Stimulated activated CD8-positive, alpha-beta memory T cell treated with anti-CD3 and anti-CD28 coated beads, Interleukin-15, amount 100 ng/mL, for 1 hour (primary cell): Measurements from ENCODE around the gene NFE2L2.
"Not testable (repeated sequence)": the region's sequence is repeated elsewhere in the genome, so short reads cannot be mapped to it uniquely, and the experiment has no call there.

Experiments used
- DNase-seq: peaks from one replicate; pipeline ENCODE4 v3.0.0-alpha.2; 2020; ENCODE audit warnings: low read depth

NFE2L2 gene

DNA sequence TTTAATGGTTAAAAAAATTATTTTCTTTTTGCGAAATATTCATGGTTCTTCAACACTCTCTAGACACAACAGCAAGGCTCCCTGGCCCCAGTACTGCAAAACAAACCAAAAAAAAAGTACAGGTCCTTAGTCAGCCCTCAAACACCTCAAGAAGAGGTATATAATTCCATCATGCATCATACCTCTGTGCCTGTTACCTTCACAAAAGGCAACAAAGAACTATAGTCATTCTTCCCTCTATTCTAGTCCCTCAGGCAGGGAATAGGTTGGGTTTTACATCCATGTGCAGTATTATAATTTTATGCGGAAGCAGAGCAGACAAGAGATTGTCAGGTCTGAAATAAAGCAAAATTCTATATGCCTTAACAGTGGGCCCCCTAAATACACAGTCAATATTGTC lies 8.5 kb downstream of the NFE2L2 start:
- no peak for DNase-seq

DNA sequence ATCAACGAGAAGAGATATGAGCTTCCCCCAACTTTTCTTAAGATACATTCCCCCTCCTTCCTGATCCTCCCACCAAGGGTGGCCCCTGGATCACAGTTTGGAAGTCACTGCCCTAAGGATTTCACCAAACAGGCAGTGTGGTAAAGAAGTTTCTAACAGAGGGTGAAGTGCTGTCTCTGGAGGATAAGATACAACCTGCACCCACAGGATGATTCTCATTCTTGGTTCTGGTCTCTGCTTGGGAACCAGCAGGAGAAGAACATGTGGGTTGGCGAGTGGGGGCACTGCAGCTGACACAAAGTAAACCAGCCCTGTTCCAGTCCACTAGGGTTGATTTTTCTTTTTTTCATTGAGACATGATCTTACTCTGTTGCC lies 9.3 kb downstream of the NFE2L2 start:
- DNase-seq, result no peak

- DNase-seq, result no peak
Measured at GRCh38 chr2:177254433-177255226, 9.9 kb downstream of the NFE2L2 start.

DNA sequence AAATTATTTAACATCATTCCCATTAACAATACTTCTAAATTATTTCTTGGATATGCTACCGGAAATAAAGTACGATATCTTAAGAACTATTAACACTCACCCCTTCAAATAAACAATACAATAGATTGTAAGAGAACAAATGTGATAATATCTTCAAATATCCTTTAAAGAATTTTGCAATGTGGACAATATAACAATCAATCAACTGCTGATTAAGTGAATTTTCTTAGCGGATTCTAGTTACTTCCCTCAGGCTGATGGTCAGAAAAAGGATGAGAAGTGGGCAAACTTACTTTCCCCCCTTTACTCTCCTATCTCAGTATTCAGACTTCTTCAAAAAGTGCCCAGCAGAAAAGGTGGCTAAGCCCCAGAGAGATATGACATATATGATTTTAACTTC lies 10.8 kb downstream of the NFE2L2 start:
- DNase-seq, result no peak

GRCh38 chr2:177252808-177253531 lies 11.6 kb downstream of the NFE2L2 start:
- no peak for DNase-seq

DNA sequence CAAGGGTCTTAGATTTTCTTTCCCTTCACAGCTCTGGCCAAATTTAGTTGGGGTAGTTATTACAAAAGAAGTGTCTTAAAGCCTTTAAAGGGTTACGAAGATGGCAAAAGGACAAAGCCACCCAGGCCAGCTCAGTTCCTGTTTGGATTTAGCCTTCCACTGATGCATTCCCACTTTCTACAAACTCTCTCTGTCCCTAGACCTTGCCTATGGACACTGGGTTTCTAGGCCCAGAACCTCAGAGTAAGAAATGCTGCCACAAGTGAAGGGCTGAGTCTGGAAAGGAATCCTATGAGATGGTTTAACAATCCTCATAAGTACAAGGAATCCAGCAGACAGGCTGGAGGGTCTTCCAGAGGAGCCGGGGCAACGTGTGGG lies 13.4 kb downstream of the NFE2L2 start:
- DNase-seq, result no peak

DNA sequence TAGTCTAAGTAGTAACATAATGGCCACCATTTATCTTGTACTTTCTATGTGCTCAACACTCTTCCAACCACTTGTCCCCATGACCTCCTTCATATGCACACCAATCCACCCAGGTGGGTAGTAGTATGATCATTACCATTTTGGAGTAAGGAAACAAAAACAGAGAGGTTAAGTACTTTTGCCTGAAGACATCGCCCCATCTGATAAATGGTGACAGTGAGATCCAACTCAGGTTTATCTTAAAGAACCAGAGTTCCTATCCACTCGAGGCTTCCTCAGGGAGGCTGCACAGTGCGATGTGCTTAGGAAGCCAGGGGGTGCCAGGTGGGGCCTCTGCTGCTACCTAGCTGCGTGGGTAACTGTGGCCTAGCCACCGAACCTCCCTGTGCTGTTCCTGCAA lies 14.1 kb downstream of the NFE2L2 start:
- DNase-seq, result no peak

GRCh38 chr2:177249038-177249437 lies 15.5 kb downstream of the NFE2L2 start:
- DNase-seq, result no peak

GRCh38 chr2:177247693-177248262 lies 16.7 kb downstream of the NFE2L2 start:
- DNase-seq, result no peak

- not testable (repeated sequence) for DNase-seq
Measured at GRCh38 chr2:177246523-177247030, 17.9 kb downstream of the NFE2L2 start.

DNA sequence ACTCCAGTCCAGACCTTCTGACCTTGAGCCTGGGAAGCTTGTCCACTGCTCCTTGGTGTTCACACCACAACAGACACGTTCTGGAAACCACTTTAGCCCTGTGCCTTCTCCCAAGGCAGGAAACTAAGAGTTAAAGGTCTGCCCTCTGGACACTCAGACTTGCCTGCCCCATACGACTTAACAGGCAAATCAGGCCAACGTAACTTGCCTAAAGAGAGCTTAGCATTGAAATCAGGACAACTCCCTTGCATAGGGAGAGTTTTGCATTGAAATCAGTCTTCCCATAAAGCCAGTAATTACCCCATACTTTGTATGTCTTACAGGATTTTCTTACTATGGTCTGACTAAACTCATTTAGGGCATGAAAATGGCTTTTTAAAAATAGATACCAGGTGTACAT lies 18.5 kb downstream of the NFE2L2 start:
- DNase-seq, result no peak

DNA sequence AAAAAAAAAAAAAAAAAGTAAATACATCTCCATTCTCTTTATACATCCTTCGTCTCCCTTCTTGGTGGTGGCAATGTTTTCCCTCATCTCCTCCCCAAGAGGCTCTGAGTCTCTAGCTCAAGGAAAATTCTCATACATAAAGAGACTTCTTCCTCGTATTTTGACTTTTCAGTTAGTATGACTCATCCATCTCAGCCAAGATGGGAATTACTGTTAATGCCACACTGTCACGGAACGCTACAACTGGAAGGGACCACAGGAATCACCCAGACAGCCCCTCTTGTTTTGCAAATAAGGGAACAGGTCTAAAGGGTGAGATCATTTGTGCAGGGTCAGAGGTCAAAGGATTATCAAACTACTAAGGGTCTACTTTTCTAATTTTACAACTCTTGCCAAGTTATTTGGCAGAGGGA lies 19.5 kb downstream of the NFE2L2 start:
- DNase-seq, result no peak

GRCh38 chr2:177244244-177244771 lies 20.2 kb downstream of the NFE2L2 start:
- DNase-seq, result no peak

- DNase-seq, result no peak
Measured at GRCh38 chr2:177243476-177243875, 21.1 kb downstream of the NFE2L2 start.

- DNase-seq, result no peak
Measured at GRCh38 chr2:177243073-177243472, 21.5 kb downstream of the NFE2L2 start.

- no peak for DNase-seq
Measured at GRCh38 chr2:177242121-177242987, 22.2 kb downstream of the NFE2L2 start.

DNA sequence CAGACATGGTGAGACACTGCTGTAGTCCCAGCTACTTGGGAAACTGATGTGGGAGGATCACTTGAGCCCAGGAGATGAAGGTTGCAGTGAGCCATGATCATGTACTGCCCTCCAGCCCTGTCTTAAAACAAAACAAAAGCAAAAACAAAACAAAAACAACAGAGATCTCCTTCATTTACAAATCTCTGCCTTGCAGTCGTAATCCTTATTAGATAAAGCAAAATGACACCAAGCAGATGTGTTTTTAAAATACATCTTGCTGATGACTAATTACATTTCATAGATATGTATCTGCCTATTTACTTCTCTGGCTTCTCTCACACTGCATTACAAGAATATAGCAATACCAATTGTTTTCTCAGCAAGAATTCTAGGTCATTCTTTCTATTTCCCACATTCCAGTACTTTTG lies 22.8 kb downstream of the NFE2L2 start:
- DNase-seq, result no peak

- no peak for DNase-seq
Measured at GRCh38 chr2:177239932-177240630, 24.4 kb downstream of the NFE2L2 start.

- no peak for DNase-seq
Measured at GRCh38 chr2:177239053-177239452, 25.5 kb downstream of the NFE2L2 start.

GRCh38 chr2:177237932-177238331 lies 26.6 kb downstream of the NFE2L2 start:
- no peak for DNase-seq

DNA sequence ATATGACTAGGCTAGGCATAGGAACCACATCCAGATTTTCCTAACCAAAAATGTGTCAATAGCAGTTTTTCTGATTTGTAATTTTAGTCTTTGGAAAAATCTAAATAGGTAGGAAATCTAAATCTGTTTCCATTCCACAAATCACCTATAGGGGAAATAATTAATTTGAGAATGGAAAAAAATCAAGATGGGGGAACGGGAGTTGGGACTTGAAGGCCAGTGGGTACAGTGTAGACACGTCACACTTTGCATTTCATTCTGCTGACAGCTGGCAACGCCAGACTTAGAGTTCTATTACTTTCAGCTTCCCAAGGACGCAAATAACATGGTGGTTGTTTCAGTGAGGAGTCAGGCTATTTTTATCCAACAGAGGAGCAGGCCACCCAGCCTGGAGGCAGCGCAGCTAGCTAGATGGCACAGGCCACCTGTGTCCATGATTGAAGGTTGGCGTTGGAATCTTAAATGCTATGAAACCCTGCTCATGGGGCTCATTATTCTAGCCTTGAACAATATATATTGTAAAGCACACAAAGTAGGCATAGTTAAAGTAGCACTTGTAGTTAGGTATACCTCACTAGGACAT lies 28.6 kb downstream of the NFE2L2 start:
- no peak for DNase-seq
